HG03103 (cell line): Measurements from ENCODE around the gene TXNRD1.
"Not testable (repeated sequence)": the region's sequence is repeated elsewhere in the genome, so short reads cannot be mapped to it uniquely, and the experiment has no call there.

Experiments used
- ATAC-seq: cut with Tn5 transposase; IDR thresholded peaks from one replicate; pipeline ENCODE4 v1.9.1; 2021; ENCODE audit warnings: low read depth; ENCODE audit not compliant: unreplicated experiment

The TXNRD1 gene

GRCh38 chr12:104232609-104233280 lies 17.2 kb downstream of the TXNRD1 start:
- ATAC-seq = no peak

DNA sequence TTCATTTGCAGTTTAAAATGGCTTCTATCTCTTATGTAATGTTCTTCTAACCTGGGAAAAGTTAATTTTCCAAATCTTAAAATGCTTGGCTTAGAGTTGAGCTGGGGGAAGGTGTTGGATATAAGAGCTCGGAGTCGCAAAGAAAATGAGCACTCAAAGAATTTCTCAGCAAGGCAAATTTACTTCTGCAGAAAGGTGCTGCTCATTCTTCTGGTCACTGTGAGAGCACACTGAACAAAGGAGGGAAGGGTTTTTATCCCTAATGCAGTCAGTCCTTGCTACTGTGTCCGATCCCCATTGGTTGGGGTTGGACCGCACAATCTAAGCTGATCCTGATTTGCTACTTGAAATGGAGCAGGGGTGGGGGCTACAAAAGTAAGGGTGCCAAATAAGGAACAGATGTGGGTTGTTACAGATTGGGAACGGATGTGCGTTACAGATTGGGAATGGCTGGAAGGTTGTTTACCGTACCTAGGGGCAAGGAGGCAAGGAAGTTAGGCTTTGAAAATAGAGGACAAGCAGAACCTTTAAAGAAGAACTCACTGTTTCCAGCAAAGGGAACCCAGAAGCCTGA lies 19.4 kb downstream of the TXNRD1 start:
- ATAC-seq = no peak

- no peak for ATAC-seq
These were observed 22.4 kb downstream of the TXNRD1 start for GRCh38 chr12:104237930-104238329.

DNA sequence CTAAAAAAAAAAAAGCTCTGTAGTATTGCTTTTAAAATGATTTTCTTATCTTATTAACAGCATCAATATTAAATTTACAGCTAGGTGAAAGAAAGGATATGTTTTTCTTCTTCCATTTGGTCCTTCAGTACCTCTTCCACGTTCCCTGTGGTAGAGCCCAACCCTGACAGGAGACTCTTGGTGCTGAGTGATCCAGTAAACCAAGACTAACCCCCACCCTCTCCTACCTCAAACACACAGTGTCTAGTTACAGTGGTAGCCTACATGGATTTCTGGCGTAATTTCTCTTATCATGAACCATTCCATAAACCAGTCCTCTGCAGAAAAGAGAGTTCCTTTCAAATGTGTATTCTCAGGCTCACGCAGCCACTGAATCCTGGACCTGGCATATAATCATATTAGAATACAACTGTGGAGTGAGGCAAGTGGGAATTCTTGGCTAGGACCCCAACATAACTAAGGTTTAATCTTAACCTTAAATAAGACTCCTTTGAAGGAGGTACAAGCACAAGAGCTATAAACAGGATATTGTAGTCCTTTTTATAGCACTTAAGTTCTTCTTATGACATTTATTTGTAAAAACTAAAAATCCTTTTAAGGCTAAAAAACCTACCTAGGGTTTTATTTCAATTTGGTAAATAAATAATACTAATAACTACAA lies 27.1 kb downstream of the TXNRD1 start:
- no peak for ATAC-seq

DNA sequence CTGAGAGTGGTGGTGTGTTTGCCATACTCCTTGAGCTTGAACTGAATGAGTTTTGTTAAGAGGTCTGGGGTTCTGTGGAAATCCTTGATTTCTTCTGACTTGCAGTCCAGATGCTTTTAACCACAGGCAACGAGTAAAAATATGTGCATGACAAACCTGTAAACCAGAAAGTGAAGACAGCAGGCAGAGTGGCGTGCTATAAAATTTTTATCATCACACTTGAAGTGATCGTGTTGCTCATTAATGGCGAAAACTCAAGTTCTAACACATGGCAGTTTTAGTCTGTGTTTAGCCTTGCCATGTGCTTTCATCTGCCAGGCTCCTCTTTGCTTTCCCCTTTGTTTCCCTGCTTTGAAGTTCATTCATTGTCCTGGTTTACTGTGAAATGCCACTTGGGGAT lies 28.0 kb downstream of the TXNRD1 start:
- no peak for ATAC-seq

DNA sequence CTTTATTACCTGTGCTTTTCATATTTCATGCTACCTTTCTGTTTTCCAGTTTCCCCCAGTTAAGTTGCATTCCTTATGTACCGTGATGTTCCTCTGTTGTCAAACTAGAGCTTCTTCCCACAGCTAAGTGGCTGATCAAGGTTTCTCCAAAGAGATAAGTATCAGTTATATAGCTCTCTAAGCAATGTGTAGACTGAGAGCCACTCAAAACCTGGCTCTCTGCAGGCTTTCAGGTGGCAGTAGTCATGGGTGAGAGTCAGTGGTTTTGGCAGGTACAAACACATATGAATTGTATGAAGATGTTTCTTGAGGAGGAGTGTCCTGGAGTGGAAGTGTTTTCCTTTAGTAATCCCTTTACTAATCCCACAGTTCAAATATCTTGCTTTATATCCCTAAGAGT lies 28.4 kb downstream of the TXNRD1 start:
- no peak for ATAC-seq

GRCh38 chr12:104247698-104248097 lies 32.1 kb downstream of the TXNRD1 start:
- ATAC-seq = no peak

GRCh38 chr12:104248444-104248843 lies 32.9 kb downstream of the TXNRD1 start:
- no peak for ATAC-seq

- no peak for ATAC-seq
These were observed 33.4 kb downstream of the TXNRD1 start for GRCh38 chr12:104249017-104249416.

GRCh38 chr12:104249898-104250297 lies 34.3 kb downstream of the TXNRD1 start:
- no peak for ATAC-seq

DNA sequence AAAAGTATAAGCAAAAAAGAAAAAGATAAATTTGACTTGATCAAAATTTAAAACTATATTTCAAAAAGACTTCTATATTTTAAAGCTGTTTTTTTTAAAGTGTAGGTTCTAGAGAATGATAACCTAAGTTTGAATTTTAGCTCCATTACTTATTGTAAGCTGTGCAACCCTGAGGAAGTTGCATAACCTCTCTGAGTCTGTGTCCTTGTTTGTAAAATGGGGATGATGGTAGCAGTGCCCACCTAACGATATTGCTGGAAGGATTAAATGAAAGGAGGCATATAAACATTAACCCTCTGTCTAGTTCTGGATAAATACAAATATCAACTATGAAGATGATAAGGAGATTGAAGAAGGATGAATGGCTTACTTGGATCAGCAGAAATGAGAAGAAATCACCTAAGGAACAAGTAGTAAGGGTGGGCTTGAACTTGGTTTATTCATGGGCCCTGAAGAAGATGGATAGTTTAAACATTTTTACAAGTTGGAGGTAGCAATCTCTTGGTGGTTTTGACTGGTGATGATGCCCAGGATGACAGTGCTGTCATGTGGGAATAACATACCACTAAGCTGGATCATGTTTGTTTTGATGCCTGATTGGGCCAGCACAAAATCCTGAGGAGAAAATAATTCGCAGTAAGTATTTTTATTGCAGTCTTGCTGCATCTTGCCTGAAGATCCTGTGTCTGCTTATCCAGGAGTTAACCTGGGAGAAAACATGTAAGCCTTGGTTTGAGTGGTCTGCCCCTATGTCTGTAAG lies 35.0 kb downstream of the TXNRD1 start:
- ATAC-seq = no peak

DNA sequence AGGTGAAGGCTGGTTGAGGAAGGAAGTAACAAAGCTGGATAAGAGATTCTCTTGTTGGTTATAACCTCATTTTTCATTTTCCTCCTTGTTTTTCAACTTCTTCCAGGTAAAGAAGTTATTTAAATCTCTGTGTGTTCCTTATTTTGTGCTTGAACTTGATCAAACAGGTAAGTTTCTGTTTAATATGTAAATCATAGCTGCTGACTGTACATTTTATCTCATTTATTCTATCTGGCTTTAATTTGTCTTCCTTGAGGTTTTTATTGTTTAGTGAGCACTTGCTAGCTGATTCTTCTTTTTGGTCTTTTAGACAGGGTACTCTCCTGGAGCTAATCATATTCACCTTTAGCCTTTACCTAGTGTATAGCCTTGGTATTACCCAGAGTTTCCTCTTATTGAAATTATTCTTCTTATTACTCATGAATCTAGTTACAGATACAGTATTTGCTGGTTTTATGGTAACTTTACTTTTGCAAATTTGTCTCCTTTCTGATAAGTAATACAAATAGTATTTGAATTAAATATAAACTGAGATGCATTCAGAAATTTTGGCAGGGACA lies 42.4 kb downstream of the TXNRD1 start:
- no peak for ATAC-seq

- ATAC-seq = no peak
These were observed 43.0 kb downstream of the TXNRD1 start for GRCh38 chr12:104258476-104259067.

DNA sequence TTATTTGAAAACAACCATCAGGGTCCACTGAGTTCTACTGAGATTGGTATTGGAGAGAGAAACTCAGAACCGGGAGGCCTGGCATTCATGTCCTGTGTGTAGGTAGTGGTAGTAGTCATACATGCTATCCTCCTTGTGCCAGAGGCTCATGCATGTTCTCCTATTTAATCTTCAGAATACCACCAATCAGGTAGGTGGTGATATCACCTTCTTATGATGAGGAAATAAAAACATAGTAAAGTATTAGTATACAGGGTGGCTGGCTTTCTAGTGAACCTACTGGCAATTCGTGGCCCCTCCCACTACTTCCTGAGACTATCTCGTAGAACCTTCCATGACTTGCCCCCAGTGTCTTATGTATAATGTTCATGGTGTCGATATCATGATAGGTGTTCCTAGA lies 47.4 kb downstream of the TXNRD1 start:
- ATAC-seq = no peak

DNA sequence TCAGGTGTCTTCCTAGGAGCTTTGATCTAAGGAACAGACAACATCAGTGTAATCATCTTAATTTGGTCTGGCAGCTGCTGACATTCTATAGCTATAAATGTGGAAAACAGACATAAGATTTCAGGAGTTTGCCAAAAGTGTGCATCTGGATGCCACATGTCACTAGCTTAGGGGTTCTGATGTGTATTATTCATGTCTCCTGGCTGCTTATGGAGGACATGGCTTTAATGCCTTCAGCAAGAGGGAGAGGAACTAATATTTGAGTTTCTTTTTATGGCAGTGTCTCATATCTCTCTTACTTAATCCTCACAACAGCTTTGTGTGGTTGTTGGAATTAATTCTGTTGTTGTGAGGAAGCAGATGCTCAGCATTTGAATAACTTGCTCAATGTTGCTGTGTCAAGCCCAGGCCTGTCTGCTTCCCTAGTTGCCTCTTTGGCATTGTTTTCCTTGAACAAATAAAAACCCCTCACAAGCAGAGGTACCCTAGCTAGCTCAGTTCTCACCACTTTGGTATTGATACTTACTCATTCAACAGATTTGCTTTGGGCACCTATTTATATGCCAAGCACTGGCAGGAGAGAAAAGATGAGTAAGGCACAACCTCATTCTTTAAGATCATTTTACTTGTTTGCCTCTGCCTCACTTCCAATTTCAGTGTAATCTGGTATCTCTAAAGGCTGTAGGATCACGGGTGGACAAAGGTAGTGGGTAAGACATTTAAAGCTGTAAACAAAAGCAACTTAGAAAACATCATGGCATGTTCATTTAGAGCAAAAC lies 48.2 kb downstream of the TXNRD1 start:
- no peak for ATAC-seq

DNA sequence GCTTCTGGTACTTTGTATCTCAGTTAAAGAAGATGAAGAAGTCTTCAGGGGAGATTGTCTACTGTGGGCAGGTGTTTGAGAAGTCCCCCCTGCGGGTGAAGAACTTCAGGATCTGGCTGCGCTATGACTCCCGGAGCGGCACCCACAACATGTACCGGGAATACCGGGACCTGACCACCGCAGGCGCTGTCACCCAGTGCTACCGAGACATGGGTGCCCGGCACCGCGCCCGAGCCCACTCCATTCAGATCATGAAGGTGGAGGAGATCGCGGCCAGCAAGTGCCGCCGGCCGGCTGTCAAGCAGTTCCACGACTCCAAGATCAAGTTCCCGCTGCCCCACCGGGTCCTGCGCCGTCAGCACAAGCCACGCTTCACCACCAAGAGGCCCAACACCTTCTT lies 49.9 kb downstream of the TXNRD1 start:
- not testable (repeated sequence) for ATAC-seq

DNA sequence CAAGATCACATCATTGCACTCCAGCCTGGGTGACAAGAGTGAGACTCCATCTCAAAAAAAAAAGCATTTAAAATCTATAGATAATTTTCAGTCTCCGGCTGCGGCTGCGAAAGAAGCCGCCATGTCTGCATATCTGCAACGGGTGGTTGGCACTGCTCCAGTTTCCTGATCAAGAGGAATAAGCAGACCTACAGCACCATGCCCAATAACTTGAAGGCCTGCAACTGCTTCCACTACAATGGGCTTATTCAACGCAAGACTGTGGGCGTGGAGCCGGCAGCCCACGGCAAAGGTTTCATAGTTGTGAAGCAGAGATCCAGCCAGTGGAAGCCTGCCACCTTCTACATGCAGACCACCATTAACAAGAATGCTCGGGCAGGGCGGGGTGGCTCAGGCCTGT lies 57.4 kb downstream of the TXNRD1 start:
- ATAC-seq = no peak

GRCh38 chr12:104273503-104273902 lies 57.9 kb downstream of the TXNRD1 start:
- no peak for ATAC-seq

GRCh38 chr12:104274811-104275210 lies 59.2 kb downstream of the TXNRD1 start:
- no peak for ATAC-seq

DNA sequence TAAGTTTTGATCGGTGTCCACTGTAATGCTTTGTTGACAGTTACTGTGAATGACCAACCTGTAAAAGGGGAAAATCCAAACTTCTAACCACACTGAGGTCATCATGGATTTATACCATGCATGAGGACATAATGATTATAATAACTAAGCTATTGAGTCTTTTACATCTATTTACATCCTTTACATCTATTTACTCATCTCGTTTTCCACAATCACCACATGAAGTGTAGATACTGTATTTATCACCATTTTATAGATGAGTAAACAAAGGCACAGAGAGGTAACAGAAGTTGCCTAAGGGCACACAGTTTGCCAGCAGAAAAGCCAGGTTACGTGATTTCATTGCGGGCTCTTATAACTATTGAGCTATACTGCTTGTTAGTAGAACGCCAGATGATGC lies 60.1 kb downstream of the TXNRD1 start:
- no peak for ATAC-seq
